Choroid plexus epithelial cell (primary cell): Measurements from ENCODE around the gene CHRM1.
"Not testable (repeated sequence)": the region's sequence is repeated elsewhere in the genome, so short reads cannot be mapped to it uniquely, and the experiment has no call there.

Experiments used
- DNase-seq: peaks from one replicate; pipeline ENCODE4 v3.0.0-alpha.2; 2010; ENCODE audit warnings: low read depth
- H3K4me3 ChIP-seq: 2 replicates; pipeline ENCODE4 v1.5.1; 2011; ENCODE audit warnings: low read depth, mild to moderate bottlenecking, control low read depth, low read length, moderate library complexity
- CTCF ChIP-seq: conservative IDR thresholded peaks from 2 replicates; pipeline ENCODE4 v1.5.1; 2011; ENCODE audit warnings: low read depth, mild to moderate bottlenecking, control low read depth, inconsistent platforms, low read length, moderate library complexity

The CHRM1 gene

GRCh38 chr11:62875698-62876478, 45.3 kb downstream of the CHRM1 start:
- no peak overlapping the region for H3K4me3 ChIP-seq
- TF ChIP-seq CTCF, result peak; percentile 32
- DNase-seq, result peak; percentile 31

GRCh38 chr11:62874851-62875250, 46.3 kb downstream of the CHRM1 start:
- no peak for TF ChIP-seq CTCF
- no peak overlapping the region for H3K4me3 ChIP-seq
- DNase-seq, result no peak

GRCh38 chr11:62865635-62866034, 55.5 kb downstream of the CHRM1 start:
- H3K4me3 ChIP-seq, result no peak overlapping the region
- DNase-seq, result no peak
- no peak for TF ChIP-seq CTCF

GRCh38 chr11:62863687-62864335, 57.4 kb downstream of the CHRM1 start:
- TF ChIP-seq CTCF, result no peak
- H3K4me3 ChIP-seq, result no peak overlapping the region
- no peak for DNase-seq

- DNase-seq, H3K4me3 ChIP-seq: not testable (repeated sequence)
Measured at GRCh38 chr11:62861564-62862192, 59.5 kb downstream of the CHRM1 start.

GRCh38 chr11:62860835-62861563, 60.2 kb downstream of the CHRM1 start:
- TF ChIP-seq CTCF, result no peak
- H3K4me3 ChIP-seq, result no peak overlapping the region
- no peak for DNase-seq

GRCh38 chr11:62859281-62859703, 61.9 kb downstream of the CHRM1 start:
- DNase-seq, H3K4me3 ChIP-seq: not testable (repeated sequence)
